Activated T-cell treated with anti-CD3 and anti-CD28 coated beads for 24 hours (primary cell): ENCODE measurements around the gene DLK1.

Experiments used
- DNase-seq: peaks from one replicate; pipeline ENCODE4 v3.0.0-alpha.2; 2020; ENCODE audit warnings: low read depth

Gene DLK1

GRCh38 chr14:100714258-100714892 lies 12.3 kb upstream of the DLK1 start:
- DNase-seq, result no peak

GRCh38 chr14:100715332-100715731 lies 11.4 kb upstream of the DLK1 start:
- no peak for DNase-seq

- no peak for DNase-seq
Observed at GRCh38 chr14:100715803-100716202, 10.9 kb upstream of the DLK1 start.

- DNase-seq, result no peak
Observed at GRCh38 chr14:100717386-100717785, 9.3 kb upstream of the DLK1 start.

- DNase-seq, result no peak
Observed at GRCh38 chr14:100719976-100720520, 6.6 kb upstream of the DLK1 start.

GRCh38 chr14:100721568-100721967 lies 5.1 kb upstream of the DLK1 start:
- no peak for DNase-seq

GRCh38 chr14:100722367-100722766 lies 4.3 kb upstream of the DLK1 start:
- no peak for DNase-seq

- no peak for DNase-seq
Observed at GRCh38 chr14:100723135-100723829, 3.4 kb upstream of the DLK1 start.

GRCh38 chr14:100723830-100724437 lies 2.8 kb upstream of the DLK1 start:
- no peak for DNase-seq

GRCh38 chr14:100724536-100724935 lies 2.2 kb upstream of the DLK1 start:
- DNase-seq, result no peak

GRCh38 chr14:100725587-100726387 lies 905 bp upstream of the DLK1 start:
- no peak for DNase-seq

- no peak for DNase-seq
Observed at GRCh38 chr14:100727086-100727872, 587 bp downstream of the DLK1 start.

- no peak for DNase-seq
Observed at GRCh38 chr14:100727873-100728240, 1.2 kb downstream of the DLK1 start.

- no peak for DNase-seq
Observed at GRCh38 chr14:100728962-100729361, 2.3 kb downstream of the DLK1 start.

GRCh38 chr14:100729982-100730381 lies 3.3 kb downstream of the DLK1 start:
- no peak for DNase-seq

GRCh38 chr14:100730581-100730980 lies 3.9 kb downstream of the DLK1 start:
- DNase-seq, result no peak

GRCh38 chr14:100731011-100731670 lies 4.4 kb downstream of the DLK1 start:
- no peak for DNase-seq

- DNase-seq, result no peak
Observed at GRCh38 chr14:100731846-100732765, 5.4 kb downstream of the DLK1 start.

GRCh38 chr14:100732766-100733100 lies 6.0 kb downstream of the DLK1 start:
- DNase-seq, result no peak
